Small intestine (tissue), 7 donors: ENCODE measurements around the gene WDR6. TPM values are rescaled to one million over a fixed set of nuclear protein-coding genes. Genes with fewer than 3 reads are reported as not detected.

Experiments
- DNase-seq, 2 donors: peaks; one replicate each; pipeline versions ENCODE4 v3.0.0 to v3.0.0-alpha.2; 2013
- FAIRE-seq: peaks from 2 replicates; lab custom pipeline; 2012; peaks lifted over from hg19 to GRCh38; lab: Jason Lieb, UNC
- H3K27ac ChIP-seq, 3 donors: one replicate each; pipeline ENCODE4 v1.5.1; 2013; ENCODE audit warnings: low read length in 2 of 3, mild to moderate bottlenecking in 2 of 3, control low read depth in 1 of 3, inconsistent platforms in 1 of 3, low read depth in 1 of 3, moderate library complexity in 1 of 3
- H3K27me3 ChIP-seq, 3 donors: one replicate each; pipeline ENCODE4 v1.6.1; 2013; ENCODE audit warnings: low read length in 3 of 3, inconsistent platforms in 1 of 3; ENCODE audit not compliant: control insufficient read depth in 3 of 3, insufficient read depth in 3 of 3
- H3K36me3 ChIP-seq, 3 donors: one replicate each; pipeline ENCODE4 v1.6.1; 2013; ENCODE audit warnings: low read length in 3 of 3, inconsistent platforms in 1 of 3, low read depth in 1 of 3, mild to moderate bottlenecking in 1 of 3, moderate library complexity in 1 of 3; ENCODE audit not compliant: control insufficient read depth in 3 of 3, insufficient read depth in 2 of 3
- H3K4me1 ChIP-seq, 3 donors: one replicate each; pipeline ENCODE4 v1.6.1; 2013; ENCODE audit warnings: low read length in 2 of 3, inconsistent platforms in 1 of 3, low read depth in 1 of 3, mild to moderate bottlenecking in 1 of 3, moderate library complexity in 1 of 3; ENCODE audit not compliant: control insufficient read depth in 3 of 3, insufficient read depth in 2 of 3
- H3K4me3 ChIP-seq, 3 donors: one replicate each; pipeline ENCODE4 v1.5.1; 2013; ENCODE audit warnings: low read length in 3 of 3, control low read depth in 1 of 3, inconsistent platforms in 1 of 3, low read depth in 1 of 3, mild to moderate bottlenecking in 1 of 3, moderate library complexity in 1 of 3
- H3K9me3 ChIP-seq, 2 donors: one replicate each; pipeline ENCODE4 v1.6.1; 2013; ENCODE audit warnings: low read depth in 1 of 2, low read length in 1 of 2; ENCODE audit not compliant: control insufficient read depth in 2 of 2, insufficient read depth in 1 of 2
- WGBS, 3 donors: extraction: QIAGEN DNeasy Blood & Tissue Kit; methylation state at CpG; one replicate each; pipeline ENCODE4 v1.1.7; 2013; 5-methylcytosine and 5-hydroxymethylcytosine counted together
- polyA plus RNA-seq, 4 donors: library from polyadenylated mRNA; stranded (reverse) in 3 of 4; unstranded in 1 of 4; fragments of 200-250 nt in 3 of 4; fragments of 120-200 nt in 1 of 4; gene quantifications; one replicate each; pipeline versions ENCODE4 v1.2.1 to v1.2.3, GENCODE V29; 2013
- donor health status: healthy with polysubstance abuse.
- donor health status: control.
- donor health status: control.
- donor health status: Bipolar disorder and iron deficiency.
- donor health status: healthy.

WDR6 gene
- polyA plus RNA-seq, 4 donors = 98.5 to 174 (median 146) TPM

GRCh38 chr3:48997102-48997635 is 10.0 kb upstream of the WDR6 start:
- DNase-seq = no peak
- no peaks in the 10 kb centered on the region for H3K27me3 ChIP-seq
- 86 to 91% (median 88%) methylated on average over 8 of the region's 8 CpGs for WGBS, 3 donors
- no peak overlapping the region for H3K27ac ChIP-seq
- H3K4me3 ChIP-seq = no peak overlapping the region
- peaks cover 0 to 70% (median 0%) of the 10 kb centered on the region in 3 donors for H3K36me3 ChIP-seq
- FAIRE-seq = no peak
- H3K4me1 ChIP-seq = peaks cover 0 to 36% (median 0%) of the 10 kb centered on the region in 3 donors
- no peaks in the 10 kb centered on the region for H3K9me3 ChIP-seq

DNA sequence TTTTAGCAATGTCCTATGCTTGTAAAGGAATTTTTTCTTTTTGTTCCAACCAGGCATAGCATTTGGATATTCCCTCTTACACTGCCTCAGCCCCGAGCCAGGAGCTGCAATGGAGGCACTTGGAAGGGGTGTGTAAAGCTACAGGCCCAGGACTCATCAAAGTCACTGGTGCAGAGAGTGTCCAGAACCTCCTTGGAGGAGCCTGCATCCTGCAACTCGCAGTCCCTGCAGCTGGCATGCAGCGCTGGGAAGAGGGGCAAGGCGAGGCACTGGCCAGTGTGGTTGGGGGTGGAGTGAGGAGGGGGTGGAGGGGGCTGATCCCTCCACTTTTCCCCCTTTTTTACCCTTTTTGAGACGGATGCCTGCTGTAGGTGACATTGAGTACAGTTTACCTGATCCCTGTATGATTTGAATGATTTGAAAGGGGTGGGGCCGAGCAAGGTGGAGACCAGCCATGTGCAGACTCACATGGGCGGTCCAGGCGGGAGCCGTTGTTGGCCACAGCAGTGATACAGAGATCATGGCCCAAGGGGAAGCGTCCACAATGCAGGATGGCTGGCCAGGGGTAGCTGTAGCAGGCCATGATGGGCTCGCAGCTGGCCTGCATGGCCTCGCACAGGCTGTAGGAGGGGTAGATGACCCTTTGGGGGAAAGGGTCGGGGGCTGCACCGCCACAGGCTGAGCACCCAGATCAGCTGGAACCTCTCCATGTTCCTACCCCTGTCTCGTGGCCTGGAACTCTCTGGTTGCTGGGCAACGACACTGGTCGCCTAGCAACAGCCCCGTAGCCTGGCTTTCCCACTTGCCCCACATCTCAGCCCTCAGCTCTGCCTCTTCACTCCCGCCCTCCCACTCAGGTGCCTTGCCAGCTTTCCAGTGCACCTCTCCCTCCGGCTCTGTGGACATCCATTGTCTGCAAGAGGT is 9.2 kb upstream of the WDR6 start:
- no peaks in the 10 kb centered on the region for H3K27me3 ChIP-seq
- FAIRE-seq (no peak), DNase-seq (no peak)
- 82 to 89% (median 87%) methylated on average over 17 to 20 of the region's 20 CpGs for WGBS, 3 donors
- H3K36me3 ChIP-seq = peaks cover 0 to 73% (median 0%) of the 10 kb centered on the region in 3 donors
- peaks cover 0 to 36% (median 0%) of the 10 kb centered on the region in 3 donors for H3K4me1 ChIP-seq
- no peaks in the 10 kb centered on the region for H3K9me3 ChIP-seq
- peak overlapping the region in 1 of 3 donors; percentile 44 for H3K27ac ChIP-seq
- H3K4me3 ChIP-seq = no peak overlapping the region

- H3K36me3 ChIP-seq = peaks cover 0 to 81% (median 0%) of the 10 kb centered on the region in 3 donors
- 82 to 87% (median 84%) methylated on average over 8 of the region's 8 CpGs for WGBS, 3 donors
- peak overlapping the region in 1 of 3 donors; percentile 75 for H3K27ac ChIP-seq
- DNase-seq (peak in 1 of 2 donors; percentile 38), FAIRE-seq (no peak)
- peaks cover 0 to 36% (median 0%) of the 10 kb centered on the region in 3 donors for H3K4me1 ChIP-seq
- no peaks in the 10 kb centered on the region for H3K27me3 ChIP-seq
- no peaks in the 10 kb centered on the region for H3K9me3 ChIP-seq
- no peak overlapping the region for H3K4me3 ChIP-seq
These were observed 7.9 kb upstream of the WDR6 start for GRCh38 chr3:48999085-48999858.

DNA sequence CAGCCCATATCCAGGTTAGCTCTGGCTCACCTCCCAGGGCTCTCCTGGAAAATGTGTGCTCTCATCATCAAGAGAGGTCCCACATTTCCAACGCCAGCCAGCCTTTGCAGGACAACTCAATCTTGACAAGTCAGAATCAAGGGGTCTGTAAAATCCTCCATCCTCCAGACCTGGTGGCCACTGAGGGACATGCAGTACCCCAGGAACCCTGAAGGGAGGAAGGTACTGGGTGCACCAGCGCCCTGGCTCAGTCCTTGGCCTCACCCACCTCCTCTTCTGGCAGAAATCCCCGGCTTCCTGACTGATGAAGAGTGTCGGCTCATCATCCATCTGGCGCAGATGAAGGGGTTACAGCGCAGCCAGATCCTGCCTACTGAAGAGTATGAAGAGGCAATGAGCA is 6.0 kb upstream of the WDR6 start:
- H3K36me3 ChIP-seq = peaks cover 0 to 86% (median 0%) of the 10 kb centered on the region in 3 donors
- no peaks in the 10 kb centered on the region for H3K9me3 ChIP-seq
- WGBS, 3 donors = 85 to 88% (median 88%) methylated on average over 6 of the region's 6 CpGs
- no peak overlapping the region for H3K27ac ChIP-seq
- no peaks in the 10 kb centered on the region for H3K27me3 ChIP-seq
- peaks cover 0 to 48% (median 0%) of the 10 kb centered on the region in 3 donors for H3K4me1 ChIP-seq
- DNase-seq (no peak), FAIRE-seq (no peak)
- no peak overlapping the region for H3K4me3 ChIP-seq

GRCh38 chr3:49004352-49005302 is 2.6 kb upstream of the WDR6 start:
- DNase-seq = peak; percentile 65 to 67
- FAIRE-seq = no peak
- no peaks in the 10 kb centered on the region for H3K27me3 ChIP-seq
- H3K4me3 ChIP-seq = no peak overlapping the region
- peaks cover 0 to 48% (median 0%) of the 10 kb centered on the region in 3 donors for H3K4me1 ChIP-seq
- H3K36me3 ChIP-seq = peaks cover 0 to 64% (median 0%) of the 10 kb centered on the region in 3 donors
- WGBS, 3 donors = 73 to 82% (median 82%) methylated on average over 16 of the region's 16 CpGs
- H3K27ac ChIP-seq = no peak overlapping the region
- no peaks in the 10 kb centered on the region for H3K9me3 ChIP-seq

GRCh38 chr3:49005303-49005680 is 1.9 kb upstream of the WDR6 start:
- H3K27me3 ChIP-seq = no peaks in the 10 kb centered on the region
- peaks cover 0 to 69% (median 0%) of the 10 kb centered on the region in 3 donors for H3K36me3 ChIP-seq
- H3K4me1 ChIP-seq = peaks cover 0 to 41% (median 0%) of the 10 kb centered on the region in 3 donors
- no peak for FAIRE-seq
- DNase-seq = no peak
- no peaks in the 10 kb centered on the region for H3K9me3 ChIP-seq
- no peak overlapping the region for H3K27ac ChIP-seq
- WGBS, 3 donors = 94 to 100% (median 98%) methylated on average over 3 of the region's 3 CpGs
- H3K4me3 ChIP-seq = no peak overlapping the region

- peak overlapping the region in 2 of 3 donors; percentile 95 to 96 for H3K27ac ChIP-seq
- H3K4me1 ChIP-seq = peaks cover 0 to 34% (median 0%) of the 10 kb centered on the region in 3 donors
- WGBS, 3 donors = 95 to 100% (median 98%) methylated on average over 5 of the region's 5 CpGs
- H3K36me3 ChIP-seq = peaks cover 0 to 68% (median 0%) of the 10 kb centered on the region in 3 donors
- H3K9me3 ChIP-seq = no peaks in the 10 kb centered on the region
- FAIRE-seq = no peak
- no peak for DNase-seq
- no peaks in the 10 kb centered on the region for H3K27me3 ChIP-seq
- H3K4me3 ChIP-seq = peak overlapping the region in 2 of 3 donors; percentile 72 to 92
These were observed 1.2 kb upstream of the WDR6 start for GRCh38 chr3:49005998-49006397.
